ENCODE results near the gene CCDC183. TPM values are rescaled to one million over a fixed set of nuclear protein-coding genes. Genes with fewer than 3 reads are reported as not detected.
"Not testable (repeated sequence)": the region's sequence is repeated elsewhere in the genome, so short reads cannot be mapped to it uniquely, and the experiment has no call there.

The CCDC183 gene
- total and polyA plus RNA-seq, 4 donors, result 0.45 to 0.58 (median 0.48) TPM

DNA sequence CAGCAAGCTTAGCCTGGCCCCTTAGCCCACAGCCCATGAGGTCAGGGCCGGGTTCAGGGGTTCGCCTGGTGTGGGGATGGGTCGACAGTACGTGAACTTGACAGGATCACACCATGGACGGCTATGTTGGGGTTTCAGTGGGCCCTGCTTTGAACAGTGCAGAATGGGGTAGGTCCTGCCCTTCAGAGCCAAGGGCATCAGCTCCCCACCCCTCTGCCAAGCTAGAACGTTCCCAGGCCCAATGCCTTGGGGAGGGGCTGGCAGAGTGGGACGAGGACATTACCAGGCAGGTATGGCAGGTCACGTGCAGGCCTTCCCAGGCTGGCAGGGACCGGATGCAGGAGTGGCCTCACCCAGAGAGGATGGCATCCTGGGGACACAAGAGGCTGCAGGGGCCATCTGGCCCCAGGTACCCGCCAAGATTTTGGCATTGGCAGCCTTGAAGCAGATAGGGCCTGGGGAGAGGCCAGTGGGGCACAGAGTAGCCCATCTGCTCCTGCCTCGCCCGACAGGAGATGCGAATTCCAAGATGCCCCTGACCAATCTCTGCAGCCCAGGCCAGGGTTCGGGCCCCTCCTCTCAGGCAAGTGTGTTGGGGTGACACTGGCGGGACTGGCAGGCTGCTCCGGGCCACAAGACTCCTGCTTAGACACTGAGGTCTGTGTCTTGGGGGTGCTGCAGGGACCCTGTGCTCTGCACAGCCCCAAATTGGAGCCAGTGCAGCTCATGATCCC is 45.7 kb downstream of the CCDC183 start:
- ATAC-seq (ENCODE audit: low FRiP score), result not testable (repeated sequence)
- intact Hi-C loops (cut with DNase I), result loop anchor here in 1 of 2 donors (2.0 to 10.0 kb wide), 3 partner anchors 35 to 153 kb away; partner anchors contain the start of genes C8G, CLIC3, FBXW5 and PAXX

DNA sequence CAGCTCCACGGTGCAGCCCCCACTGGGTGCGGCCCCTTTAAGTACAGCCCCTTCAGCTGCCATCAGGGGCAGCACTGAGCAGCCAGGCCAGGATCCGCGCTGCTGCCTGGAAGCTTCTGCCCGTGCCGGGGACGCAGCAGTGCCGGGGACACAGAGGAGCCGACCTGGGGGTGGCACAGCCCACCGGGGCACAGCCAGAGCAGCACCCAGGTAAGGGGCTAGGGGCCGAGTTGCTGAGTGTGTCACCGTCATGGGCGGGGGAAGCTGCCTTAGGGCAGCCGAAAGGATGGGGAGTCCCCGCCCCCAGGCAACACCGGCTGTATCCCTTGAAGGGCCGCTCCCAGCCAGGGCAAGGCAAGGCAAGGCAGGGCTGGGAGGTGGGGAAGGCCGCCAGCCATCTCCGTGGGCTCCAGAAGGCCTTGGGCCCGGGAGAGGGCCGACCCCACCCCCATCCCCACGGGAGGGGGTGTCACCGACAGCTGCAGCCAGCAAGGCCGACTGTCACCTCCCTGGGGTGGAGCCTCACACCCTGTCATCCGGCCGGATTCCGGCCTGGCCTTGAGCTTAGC is 46.3 kb downstream of the CCDC183 start, which contains the start of gene AJM1:
AJM1 (plus strand) TSS at position 99 of the 569 bp plus-strand sequence. CDS start 1,937 bp downstream, outside the sequence.
- peak; percentile 82 for ATAC-seq (ENCODE audit: low FRiP score)

More for the DNA sequence above, 45.7 kb downstream of the CCDC183 start:
- not testable (repeated sequence) for H3K27me3 ChIP-seq (ENCODE audit: control insufficient read depth in 1 of 2, insufficient read depth in 2 of 2, low read length in 1 of 2); H3K9me3 ChIP-seq (ENCODE audit: control insufficient read depth, low read length); H3K4me1 ChIP-seq (ENCODE audit: control insufficient read depth in 1 of 2, insufficient read depth in 2 of 2, low read length in 2 of 2); H3K4me3 ChIP-seq (ENCODE audit: low read length in 2 of 2); H3K36me3 ChIP-seq (ENCODE audit: control insufficient read depth in 1 of 2, insufficient read depth in 2 of 2, low read length in 1 of 2); DNase-seq; H3K27ac ChIP-seq (ENCODE audit: low read depth in 1 of 2, low read length in 2 of 2)
- 44 to 45% methylated on average over 14 to 16 of the region's 16 CpGs for WGBS, 2 donors

DNA sequence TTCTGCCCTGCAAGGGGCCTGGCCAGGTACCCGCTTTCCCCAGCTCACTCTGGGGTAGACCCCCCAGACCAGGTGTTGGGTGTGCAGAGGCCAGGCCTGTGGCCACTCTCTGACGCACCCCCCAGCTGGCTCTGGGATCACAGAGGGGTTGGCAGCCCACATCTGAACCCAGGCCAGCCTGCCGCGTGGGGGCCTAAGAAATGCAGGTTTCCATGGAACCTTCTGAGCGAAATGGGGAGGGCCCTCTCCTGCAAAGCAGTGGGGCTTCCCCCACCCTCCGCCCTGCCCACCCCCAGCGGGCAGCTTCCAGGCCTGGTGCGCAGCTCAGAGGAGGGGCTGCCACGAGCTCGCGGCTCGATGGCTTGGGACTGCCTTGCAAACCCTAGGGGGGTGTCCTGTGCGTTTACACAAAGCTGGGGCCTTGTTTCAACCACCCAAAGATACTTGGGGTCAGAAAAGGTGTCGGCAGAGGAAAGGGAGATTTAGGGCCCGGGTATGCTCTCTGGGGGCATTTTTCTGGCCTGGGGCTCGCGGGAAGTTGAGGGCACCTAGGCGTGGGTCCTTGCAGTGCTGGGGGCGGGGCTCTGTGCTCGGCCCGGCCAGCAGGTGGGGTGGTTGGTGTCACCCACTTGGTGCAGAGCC is 47.1 kb downstream of the CCDC183 start:
- intact Hi-C loops (cut with DNase I), result loop anchor here in 1 of 2 donors (2.0 to 10.0 kb wide), 3 partner anchors 36 to 152 kb away; partner anchors contain the start of genes C8G, CLIC3, FBXW5 and PAXX
- not testable (repeated sequence) for H3K27ac ChIP-seq (ENCODE audit: low read depth in 1 of 2, low read length in 2 of 2); H3K27me3 ChIP-seq (ENCODE audit: control insufficient read depth in 1 of 2, insufficient read depth in 2 of 2, low read length in 1 of 2); DNase-seq; H3K4me3 ChIP-seq (ENCODE audit: low read length in 2 of 2); H3K9me3 ChIP-seq (ENCODE audit: control insufficient read depth, low read length); H3K36me3 ChIP-seq (ENCODE audit: control insufficient read depth in 1 of 2, insufficient read depth in 2 of 2, low read length in 1 of 2); ATAC-seq (ENCODE audit: low FRiP score); H3K4me1 ChIP-seq (ENCODE audit: control insufficient read depth in 1 of 2, insufficient read depth in 2 of 2, low read length in 2 of 2)
- 15 to 17% methylated on average over 20 to 21 of the region's 21 CpGs for WGBS, 2 donors

More for the DNA sequence above, 46.3 kb downstream of the CCDC183 start, which contains the start of gene AJM1:
- intact Hi-C loops (cut with DNase I), result loop anchor here in 1 of 2 donors (2.0 to 10.0 kb wide), 3 partner anchors 35 to 152 kb away; partner anchors contain the start of genes C8G, CLIC3, FBXW5 and PAXX
- H3K4me1 ChIP-seq (ENCODE audit: control insufficient read depth in 1 of 2, insufficient read depth in 2 of 2, low read length in 2 of 2); H3K27me3 ChIP-seq (ENCODE audit: control insufficient read depth in 1 of 2, insufficient read depth in 2 of 2, low read length in 1 of 2); H3K27ac ChIP-seq (ENCODE audit: low read depth in 1 of 2, low read length in 2 of 2); H3K9me3 ChIP-seq (ENCODE audit: control insufficient read depth, low read length); H3K36me3 ChIP-seq (ENCODE audit: control insufficient read depth in 1 of 2, insufficient read depth in 2 of 2, low read length in 1 of 2): not testable (repeated sequence)
- DNase-seq, result peak; percentile 82 to 92
- peak within 1 kb of the TSS in 1 of 2 donors; percentile 8 for H3K4me3 ChIP-seq (ENCODE audit: low read length in 2 of 2)
- 1% methylated on average over 19 to 27 of the region's 27 CpGs for WGBS, 2 donors

DNA sequence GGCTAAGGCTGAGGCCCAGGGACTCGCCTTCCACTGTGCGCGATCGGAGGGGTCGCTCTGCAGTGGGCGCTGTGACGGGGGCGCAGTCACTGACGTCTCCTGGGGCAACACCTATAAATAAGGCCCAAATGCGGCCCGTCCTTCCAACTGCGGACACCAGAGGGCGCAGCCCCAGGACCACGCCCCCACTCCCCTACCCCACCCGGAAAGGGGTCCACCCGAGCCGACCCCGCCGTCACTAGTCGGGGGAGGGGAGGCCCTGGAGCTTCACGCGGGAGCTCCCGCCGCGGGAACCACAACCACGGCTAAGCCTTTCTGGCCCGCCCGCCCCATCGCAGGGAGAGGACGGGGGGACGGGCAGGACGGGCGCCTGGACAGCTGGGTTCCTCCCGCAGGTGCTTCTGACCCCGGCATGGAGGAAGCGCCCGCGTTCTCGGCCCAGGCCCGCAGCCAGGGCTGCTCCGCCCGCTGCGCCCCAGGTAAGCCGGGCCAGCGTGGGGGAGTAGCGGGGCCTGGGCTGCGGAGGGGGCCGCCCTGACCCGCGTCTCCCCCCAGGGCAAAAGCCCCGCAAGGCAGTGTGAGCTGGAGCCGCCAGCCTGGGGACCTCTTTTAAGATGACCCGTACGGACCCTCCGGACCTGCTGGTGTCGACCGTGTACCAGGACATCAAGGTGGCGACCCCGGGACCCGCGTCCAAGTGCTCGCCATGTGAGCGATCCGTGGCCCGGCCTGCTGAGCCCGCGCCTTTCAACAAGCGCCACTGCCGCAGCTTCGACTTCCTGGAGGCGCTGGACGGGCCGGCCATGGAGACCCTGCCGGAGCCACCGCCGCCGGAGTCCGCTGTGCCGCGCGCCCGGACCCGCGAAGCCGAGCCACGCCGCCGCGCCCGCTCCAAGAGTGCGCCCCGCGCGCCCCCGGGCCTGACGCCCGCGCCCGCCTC is 47.9 kb downstream of the CCDC183 start:
- not testable (repeated sequence) for H3K4me1 ChIP-seq (ENCODE audit: control insufficient read depth in 1 of 2, insufficient read depth in 2 of 2, low read length in 2 of 2); ATAC-seq (ENCODE audit: low FRiP score)

DNA sequence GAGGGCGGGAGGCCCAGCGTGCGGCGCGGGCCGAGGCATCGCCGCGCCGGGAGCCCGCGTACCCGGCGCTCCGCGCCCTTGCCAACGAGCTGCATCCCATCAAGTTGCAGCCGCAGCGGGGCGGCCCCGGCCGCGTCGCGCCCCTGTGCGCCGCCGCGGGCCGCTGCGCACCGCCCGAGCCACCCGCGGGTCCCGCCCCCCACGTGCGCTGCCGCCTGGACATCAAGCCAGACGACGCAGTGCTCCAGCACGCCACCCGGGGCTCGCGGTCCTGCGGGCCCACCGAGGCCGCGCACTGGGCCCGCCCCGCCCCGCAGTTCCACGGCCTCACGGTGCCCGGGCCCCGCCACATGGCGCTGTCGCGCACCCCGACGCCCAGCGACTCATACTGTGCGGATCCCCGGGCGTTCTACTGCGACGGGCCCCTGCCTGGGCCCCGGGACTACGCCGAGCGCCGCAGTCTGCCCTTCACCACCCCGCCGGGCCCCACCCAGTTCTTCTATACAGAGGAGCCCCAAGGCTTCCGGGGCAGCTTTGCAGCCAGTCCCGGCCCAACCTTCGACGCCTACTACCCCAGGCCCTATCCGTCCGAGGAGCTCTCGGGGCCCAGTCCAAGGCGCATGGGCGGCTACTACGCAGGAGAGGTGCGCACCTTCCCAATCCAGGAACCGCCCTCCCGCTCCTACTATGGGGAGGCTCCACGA is 48.8 kb downstream of the CCDC183 start:
- Histone ChIP-seq H3K27me3 (ENCODE audit: control insufficient read depth in 1 of 2, insufficient read depth in 2 of 2, low read length in 1 of 2) (no peaks in the 10 kb centered on the region), H3K36me3 (ENCODE audit: control insufficient read depth in 1 of 2, insufficient read depth in 2 of 2, low read length in 1 of 2) (no peaks in the 10 kb centered on the region), H3K4me3 (ENCODE audit: low read length in 2 of 2) (no peak overlapping the region), H3K9me3 (ENCODE audit: control insufficient read depth, low read length) (no peaks in the 10 kb centered on the region), H3K4me1 (ENCODE audit: control insufficient read depth in 1 of 2, insufficient read depth in 2 of 2, low read length in 2 of 2) (no peaks in the 10 kb centered on the region), H3K27ac (ENCODE audit: low read depth in 1 of 2, low read length in 2 of 2) (no peak overlapping the region)
- DNase-seq (no peak), ATAC-seq (ENCODE audit: low FRiP score) (no peak)
- 24 to 32% methylated on average over 50 to 88 of the region's 88 CpGs for WGBS, 2 donors
- intact Hi-C loops (cut with DNase I), result loop anchor here in 1 of 2 donors (5.0 to 10.0 kb wide), 3 partner anchors 38 to 150 kb away; partner anchors contain the start of genes CLIC3, PAXX, RABL6 and TRAF2

More for the DNA sequence above, 47.9 kb downstream of the CCDC183 start:
- intact Hi-C loops (cut with DNase I), result loop anchor here in 1 of 2 donors (2.0 to 10.0 kb wide), 3 partner anchors 37 to 151 kb away; partner anchors contain the start of genes C8G, CLIC3, FBXW5 and PAXX
- not testable (repeated sequence) for H3K4me3 ChIP-seq (ENCODE audit: low read length in 2 of 2); H3K36me3 ChIP-seq (ENCODE audit: control insufficient read depth in 1 of 2, insufficient read depth in 2 of 2, low read length in 1 of 2); H3K9me3 ChIP-seq (ENCODE audit: control insufficient read depth, low read length); H3K27ac ChIP-seq (ENCODE audit: low read depth in 1 of 2, low read length in 2 of 2); H3K27me3 ChIP-seq (ENCODE audit: control insufficient read depth in 1 of 2, insufficient read depth in 2 of 2, low read length in 1 of 2)
- DNase-seq, result peak in 1 of 2 donors; percentile 90
- 7 to 8% methylated on average over 74 to 99 of the region's 99 CpGs for WGBS, 2 donors

DNA sequence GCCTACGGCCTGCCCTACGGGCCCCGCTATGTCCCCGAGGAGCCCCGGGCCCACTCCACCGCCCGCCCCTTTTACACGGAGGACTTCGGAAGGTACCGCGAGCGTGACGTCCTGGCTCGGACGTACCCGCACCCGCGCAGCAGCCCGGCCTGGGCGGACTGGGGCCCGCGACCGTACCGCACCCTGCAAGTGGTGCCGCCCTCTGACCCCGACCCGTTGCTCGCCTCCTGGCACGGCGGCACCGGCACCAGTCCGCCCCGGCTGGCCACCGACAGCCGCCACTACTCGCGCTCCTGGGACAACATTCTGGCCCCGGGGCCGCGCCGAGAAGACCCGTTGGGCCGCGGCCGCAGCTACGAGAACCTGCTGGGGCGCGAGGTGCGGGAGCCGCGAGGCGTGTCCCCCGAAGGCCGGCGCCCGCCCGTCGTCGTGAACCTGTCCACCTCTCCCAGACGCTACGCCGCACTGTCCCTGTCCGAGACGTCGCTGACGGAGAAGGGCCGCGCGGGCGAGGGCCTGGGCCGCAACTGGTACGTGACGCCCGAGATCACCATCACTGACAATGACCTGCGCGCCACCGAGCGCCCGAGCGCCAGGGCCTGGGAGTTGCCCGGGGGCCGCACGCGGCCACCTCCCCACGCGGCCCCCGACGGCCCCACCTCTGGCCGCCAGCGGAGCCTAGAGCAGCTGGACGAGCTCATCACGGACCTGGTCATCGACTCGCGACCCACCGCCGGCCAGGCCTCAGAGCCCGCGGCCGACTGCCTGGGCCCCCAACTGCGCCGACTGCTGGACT is 49.5 kb downstream of the CCDC183 start:
- Histone ChIP-seq H3K27ac (ENCODE audit: low read depth in 1 of 2, low read length in 2 of 2) (no peak overlapping the region), H3K27me3 (ENCODE audit: control insufficient read depth in 1 of 2, insufficient read depth in 2 of 2, low read length in 1 of 2) (no peaks in the 10 kb centered on the region), H3K9me3 (ENCODE audit: control insufficient read depth, low read length) (no peaks in the 10 kb centered on the region), H3K4me3 (ENCODE audit: low read length in 2 of 2) (no peak overlapping the region), H3K36me3 (ENCODE audit: control insufficient read depth in 1 of 2, insufficient read depth in 2 of 2, low read length in 1 of 2) (no peaks in the 10 kb centered on the region), H3K4me1 (ENCODE audit: control insufficient read depth in 1 of 2, insufficient read depth in 2 of 2, low read length in 2 of 2) (no peaks in the 10 kb centered on the region)
- no peak for DNase-seq
- intact Hi-C loops (cut with DNase I), result loop anchor here in 1 of 2 donors (5.0 to 10.0 kb wide), 2 partner anchors 42 to 149 kb away; partner anchors contain the start of genes CLIC3, PAXX and TRAF2
- WGBS, 2 donors, result 43 to 46% methylated on average over 87 to 102 of the region's 102 CpGs
- ATAC-seq (ENCODE audit: low FRiP score), result no peak

Measured in aorta (tissue), 5 donors.